ENCODE measurements around the gene C8G. TPM values are rescaled to one million over a fixed set of nuclear protein-coding genes. Genes with fewer than 3 reads are reported as not detected.

The C8G gene
- total RNA-seq, 1 donor from 2014 or later: 1.6 TPM

DNA sequence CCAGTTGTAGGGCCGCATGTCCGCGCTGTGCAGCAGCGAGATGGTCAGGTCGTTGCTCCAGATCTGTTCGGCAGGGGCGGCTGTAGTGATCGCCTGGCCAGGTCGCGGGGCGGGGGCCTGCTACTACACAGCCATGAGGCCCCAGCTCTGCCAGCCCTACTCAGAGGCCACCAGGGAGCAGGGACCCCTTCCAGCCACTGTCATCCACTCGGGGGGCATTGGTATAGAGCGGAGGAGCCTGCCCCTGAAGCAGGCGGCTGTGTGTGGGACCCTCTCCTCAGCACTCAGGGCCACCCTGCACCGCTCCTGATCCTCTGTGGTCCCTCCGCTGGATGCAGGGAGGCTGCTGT lies 2.2 kb upstream of the C8G start:
- peaks cover 3% of the 10 kb centered on the region for H3K36me3 Mint-ChIP-seq (ENCODE audit: low read depth, unreplicated experiment)
- H3K27ac Mint-ChIP-seq (ENCODE audit: unreplicated experiment): no peak overlapping the region
- no peaks in the 10 kb centered on the region for H3K9me3 ChIP-seq (ENCODE audit: insufficient read depth, low read depth, low read length)
- DNase-seq (ENCODE audit: low read depth) (no peak), FAIRE-seq (no peak)
- peak overlapping the region; percentile 94 for H3K4me2 ChIP-seq (ENCODE audit: low read length)
- no peaks in the 10 kb centered on the region for H3K4me1 Mint-ChIP-seq (ENCODE audit: low read depth, unreplicated experiment)
- H2AFZ ChIP-seq (ENCODE audit: low read depth, low read length): no peak overlapping the region
- peak overlapping the region; percentile 75 for H3K4me3 Mint-ChIP-seq (ENCODE audit: unreplicated experiment)
- H3K27ac ChIP-seq (ENCODE audit: low read depth, low read length): no peak overlapping the region
- no peaks in the 10 kb centered on the region for H3K27me3 Mint-ChIP-seq (ENCODE audit: low read depth, unreplicated experiment)
- H4K20me1 ChIP-seq (ENCODE audit: insufficient read depth, low read length): peaks cover 36% of the 10 kb centered on the region
- peak overlapping the region; percentile 80 for H3K4me3 ChIP-seq (ENCODE audit: insufficient read depth, low read depth, low read length)
- H3K4me1 ChIP-seq (ENCODE audit: insufficient read depth, low read length): peaks cover 9% of the 10 kb centered on the region
- H3K36me3 ChIP-seq (ENCODE audit: insufficient read depth, low read length): no peaks in the 10 kb centered on the region
- H3K9me3 Mint-ChIP-seq (ENCODE audit: unreplicated experiment): no peaks in the 10 kb centered on the region
- H3K9ac ChIP-seq (ENCODE audit: low read length): no peak overlapping the region
- H3K27me3 ChIP-seq (ENCODE audit: insufficient read depth, low read length): no peaks in the 10 kb centered on the region
- TF ChIP-seq, protein P1, sequence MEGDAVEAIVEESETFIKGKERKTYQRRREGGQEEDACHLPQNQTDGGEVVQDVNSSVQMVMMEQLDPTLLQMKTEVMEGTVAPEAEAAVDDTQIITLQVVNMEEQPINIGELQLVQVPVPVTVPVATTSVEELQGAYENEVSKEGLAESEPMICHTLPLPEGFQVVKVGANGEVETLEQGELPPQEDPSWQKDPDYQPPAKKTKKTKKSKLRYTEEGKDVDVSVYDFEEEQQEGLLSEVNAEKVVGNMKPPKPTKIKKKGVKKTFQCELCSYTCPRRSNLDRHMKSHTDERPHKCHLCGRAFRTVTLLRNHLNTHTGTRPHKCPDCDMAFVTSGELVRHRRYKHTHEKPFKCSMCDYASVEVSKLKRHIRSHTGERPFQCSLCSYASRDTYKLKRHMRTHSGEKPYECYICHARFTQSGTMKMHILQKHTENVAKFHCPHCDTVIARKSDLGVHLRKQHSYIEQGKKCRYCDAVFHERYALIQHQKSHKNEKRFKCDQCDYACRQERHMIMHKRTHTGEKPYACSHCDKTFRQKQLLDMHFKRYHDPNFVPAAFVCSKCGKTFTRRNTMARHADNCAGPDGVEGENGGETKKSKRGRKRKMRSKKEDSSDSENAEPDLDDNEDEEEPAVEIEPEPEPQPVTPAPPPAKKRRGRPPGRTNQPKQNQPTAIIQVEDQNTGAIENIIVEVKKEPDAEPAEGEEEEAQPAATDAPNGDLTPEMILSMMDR (IDR thresholded peaks at IDR 0.05; ENCODE audit: insufficient read depth, low read depth, low read length): no peak
- no peak for TF ChIP-seq EZH2 (IDR thresholded peaks at IDR 0.05; ENCODE audit: insufficient read depth, low read length)
- peaks cover 47% of the 10 kb centered on the region for H3K79me2 ChIP-seq (ENCODE audit: insufficient read depth, low read length)

DNA sequence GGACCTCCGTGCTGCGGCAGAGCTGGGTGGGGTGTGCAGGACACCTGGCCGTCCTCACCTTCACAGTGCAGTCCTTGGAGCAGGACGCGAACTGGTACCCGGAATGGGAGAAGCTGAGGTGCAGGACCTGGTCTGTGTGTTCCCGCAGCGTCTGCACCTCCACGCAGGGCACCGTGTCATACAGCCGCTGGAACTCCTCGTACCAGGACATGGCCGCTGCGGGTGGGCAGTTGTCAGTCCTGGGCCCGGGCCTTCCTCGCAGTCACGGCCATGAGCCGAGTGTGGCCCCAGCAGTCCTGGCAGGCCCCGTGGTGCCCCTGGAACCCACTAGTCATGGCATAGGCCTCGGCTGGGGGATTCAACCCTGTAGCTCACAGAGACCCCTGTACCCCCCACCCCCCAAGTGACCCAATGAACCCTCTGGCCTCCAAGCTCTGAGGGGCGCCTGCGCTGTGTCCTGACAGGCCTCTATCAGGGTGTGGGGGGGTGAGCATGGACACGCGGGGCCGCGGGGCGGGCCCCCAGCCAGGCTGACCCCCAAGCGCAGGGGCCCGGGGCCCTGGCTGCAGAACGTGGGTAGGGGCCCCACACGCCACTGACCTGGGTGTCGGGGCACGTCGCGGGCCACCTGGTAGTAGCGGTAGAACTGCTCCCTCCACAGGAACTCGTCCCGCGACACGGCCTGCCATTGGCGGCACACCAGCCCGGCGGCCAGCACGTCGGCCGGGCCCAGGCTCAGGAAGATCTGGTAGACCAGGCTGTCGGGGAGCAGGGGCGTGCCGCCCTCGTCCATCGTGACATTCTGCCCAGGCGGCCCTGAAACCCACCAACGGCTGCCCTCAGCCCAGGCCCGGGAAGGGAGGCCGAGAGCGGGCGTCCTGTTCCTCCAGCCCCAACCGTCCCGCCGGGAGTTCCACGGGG lies 1.5 kb upstream of the C8G start:
- Histone ChIP-seq H2AFZ (ENCODE audit: low read depth, low read length) (peak overlapping the region; percentile 60), H3K36me3 (ENCODE audit: insufficient read depth, low read length) (no peaks in the 10 kb centered on the region), H3K9me3 (ENCODE audit: insufficient read depth, low read depth, low read length) (no peaks in the 10 kb centered on the region), H3K27ac (ENCODE audit: low read depth, low read length) (peak overlapping the region; percentile 68), H3K79me2 (ENCODE audit: insufficient read depth, low read length) (peaks cover 47% of the 10 kb centered on the region), H3K9ac (ENCODE audit: low read length) (peak overlapping the region; percentile 87), H3K4me1 (ENCODE audit: insufficient read depth, low read length) (peaks cover 9% of the 10 kb centered on the region), H3K4me2 (ENCODE audit: low read length) (peak overlapping the region; percentile 94), H4K20me1 (ENCODE audit: insufficient read depth, low read length) (peaks cover 36% of the 10 kb centered on the region), H3K4me3 (ENCODE audit: insufficient read depth, low read depth, low read length) (peak overlapping the region; percentile 80), H3K27me3 (ENCODE audit: insufficient read depth, low read length) (no peaks in the 10 kb centered on the region)
- no peak for TF ChIP-seq EZH2 (IDR thresholded peaks at IDR 0.05; ENCODE audit: insufficient read depth, low read length)
- TF ChIP-seq, protein P1 (IDR thresholded peaks at IDR 0.05; ENCODE audit: insufficient read depth, low read depth, low read length): no peak
- no peaks in the 10 kb centered on the region for H3K9me3 Mint-ChIP-seq (ENCODE audit: unreplicated experiment)
- DNase-seq (ENCODE audit: low read depth): no peak
- FAIRE-seq: no peak
- H3K27me3 Mint-ChIP-seq (ENCODE audit: low read depth, unreplicated experiment): no peaks in the 10 kb centered on the region
- peak overlapping the region; percentile 81 for H3K4me3 Mint-ChIP-seq (ENCODE audit: unreplicated experiment)
- H3K36me3 Mint-ChIP-seq (ENCODE audit: low read depth, unreplicated experiment): peaks cover 3% of the 10 kb centered on the region
- H3K27ac Mint-ChIP-seq (ENCODE audit: unreplicated experiment): no peak overlapping the region
- no peaks in the 10 kb centered on the region for H3K4me1 Mint-ChIP-seq (ENCODE audit: low read depth, unreplicated experiment)

DNA sequence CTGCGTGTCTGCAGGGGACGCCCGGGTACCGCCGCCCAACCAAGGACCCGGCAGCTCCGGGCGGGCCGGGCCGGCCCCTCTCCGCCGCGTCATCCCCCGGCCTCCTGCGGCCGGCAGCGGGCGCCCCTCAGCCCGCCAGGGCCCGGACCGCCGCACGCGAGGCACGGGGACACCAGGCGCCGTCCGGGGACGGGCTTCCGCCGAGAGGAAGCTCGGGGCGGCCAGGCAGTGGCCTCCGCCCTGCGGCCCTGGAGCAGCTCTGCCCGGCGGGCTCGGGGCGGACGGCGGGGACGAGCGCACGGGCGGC lies 878 bp upstream of the C8G start:
- peak overlapping the region; percentile 60 for H2AFZ ChIP-seq (ENCODE audit: low read depth, low read length)
- DNase-seq (ENCODE audit: low read depth) (peak; percentile 17), FAIRE-seq (no peak)
- peak overlapping the region; percentile 94 for H3K4me2 ChIP-seq (ENCODE audit: low read length)
- Mint-ChIP-seq H3K4me3 (ENCODE audit: unreplicated experiment) (no peak overlapping the region), H3K4me1 (ENCODE audit: low read depth, unreplicated experiment) (no peaks in the 10 kb centered on the region), H3K27me3 (ENCODE audit: low read depth, unreplicated experiment) (no peaks in the 10 kb centered on the region), H3K36me3 (ENCODE audit: low read depth, unreplicated experiment) (no peaks in the 10 kb centered on the region), H3K27ac (ENCODE audit: unreplicated experiment) (no peak overlapping the region), H3K9me3 (ENCODE audit: unreplicated experiment) (no peaks in the 10 kb centered on the region)
- H3K9ac ChIP-seq (ENCODE audit: low read length): peak overlapping the region; percentile 87
- peak overlapping the region; percentile 68 for H3K27ac ChIP-seq (ENCODE audit: low read depth, low read length)
- H3K4me3 ChIP-seq (ENCODE audit: insufficient read depth, low read depth, low read length): peak overlapping the region; percentile 80
- TF ChIP-seq EZH2 (IDR thresholded peaks at IDR 0.05; ENCODE audit: insufficient read depth, low read length): no peak
- TF ChIP-seq, protein P1 (IDR thresholded peaks at IDR 0.05; ENCODE audit: insufficient read depth, low read depth, low read length): no peak
- H3K79me2 ChIP-seq (ENCODE audit: insufficient read depth, low read length): peaks cover 47% of the 10 kb centered on the region
- H3K9me3 ChIP-seq (ENCODE audit: insufficient read depth, low read depth, low read length): no peaks in the 10 kb centered on the region
- H3K36me3 ChIP-seq (ENCODE audit: insufficient read depth, low read length): no peaks in the 10 kb centered on the region
- H4K20me1 ChIP-seq (ENCODE audit: insufficient read depth, low read length): peaks cover 36% of the 10 kb centered on the region
- peaks cover 9% of the 10 kb centered on the region for H3K4me1 ChIP-seq (ENCODE audit: insufficient read depth, low read length)
- H3K27me3 ChIP-seq (ENCODE audit: insufficient read depth, low read length): no peaks in the 10 kb centered on the region
